H1 (cell line): ENCODE measurements around the gene SLIRP. TPM values are rescaled to one million over a fixed set of nuclear protein-coding genes. Genes with fewer than 3 reads are reported as not detected.

ENCODE experiments used
- CTCF ChIA-PET: fragments of 300-600 bp; sonication (Branson Sonifier 250); formaldehyde crosslinking; loops from one replicate; lab custom pipeline; 2021; ENCODE audit not compliant: partially characterized antibody; lab: Charles Lee
- POLR2A ChIA-PET: fragments of 300-600 bp; sonication (Branson Sonifier 250); formaldehyde crosslinking; loops from one replicate; lab custom pipeline; 2021; ENCODE audit warnings: inconsistent platforms; ENCODE audit not compliant: partially characterized antibody; lab: Charles Lee
- DNase-seq, 2 experiments: peaks; one replicate each; pipeline versions ENCODE4 v3.0.0 to v3.0.0-alpha.2; 2010 to 2022; ENCODE audit warnings: low spot score in 2 of 2, low read depth in 1 of 2, mixed read lengths in 1 of 2
- FAIRE-seq: peaks from 2 replicates; lab custom pipeline; 2011; peaks lifted over from hg19 to GRCh38; lab: Jason Lieb, UNC
- H2AFZ ChIP-seq: 2 replicates; pipeline ENCODE4 v1.8.1; 2012; ENCODE audit warnings: low read length, inconsistent platforms
- H2AK5ac ChIP-seq: 2 replicates; pipeline ENCODE4 v1.6.1; 2013; ENCODE audit warnings: low read depth, low read length
- H2BK120ac ChIP-seq: replicated peaks from 2 replicates; pipeline ENCODE3; 2013; ENCODE audit warnings: low read depth, low read length, inconsistent platforms
- H2BK12ac ChIP-seq: 2 replicates; pipeline ENCODE4 v1.6.1; 2013; ENCODE audit warnings: low read depth, low read length
- H2BK15ac ChIP-seq: 2 replicates; pipeline ENCODE4 v1.6.1; 2013; ENCODE audit warnings: low read length
- H2BK20ac ChIP-seq: 2 replicates; pipeline ENCODE4 v1.6.1; 2013; ENCODE audit warnings: low read length
- H2BK5ac ChIP-seq: 2 replicates; pipeline ENCODE4 v1.6.1; 2013; ENCODE audit warnings: low read depth, low read length
- H3K14ac ChIP-seq: 2 replicates; pipeline ENCODE4 v1.6.1; 2013; ENCODE audit warnings: inconsistent platforms; ENCODE audit not compliant: insufficient read length
- H3K18ac ChIP-seq: 2 replicates; pipeline ENCODE4 v1.6.1; 2013; ENCODE audit warnings: low read length; ENCODE audit errors: extremely low read depth
- H3K23ac ChIP-seq: 2 replicates; pipeline ENCODE4 v1.6.1; 2013; ENCODE audit warnings: inconsistent platforms; ENCODE audit not compliant: insufficient read length
- H3K23me2 ChIP-seq: 2 replicates; pipeline ENCODE4 v1.6.1; 2013; ENCODE audit warnings: low read depth, low read length
- H3K27ac ChIP-seq: 2 replicates; pipeline ENCODE4 v1.6.1; 2011; ENCODE audit warnings: low read depth, low read length, inconsistent platforms
- H3K27me3 ChIP-seq, 4 experiments: replicated peaks in 1 of 4; 1 replicate in 1 of 4; 2 replicates in 3 of 4; pipeline versions ENCODE4 v1.6.1 to v1.8.1; 2011 to 2013; ENCODE audit warnings: low read length in 3 of 4, mild to moderate bottlenecking in 3 of 4, inconsistent platforms in 2 of 4, mixed read lengths in 2 of 4, moderate library complexity in 1 of 4; ENCODE audit not compliant: control insufficient read depth in 3 of 4, insufficient read depth in 3 of 4; ENCODE audit errors: extremely low read depth in 1 of 4
- H3K36me3 ChIP-seq, 4 experiments: 2 replicates each; pipeline versions ENCODE4 v1.6.1 to v1.8.1; 2011 to 2013; ENCODE audit warnings: mild to moderate bottlenecking in 4 of 4, low read length in 3 of 4, moderate library complexity in 2 of 4, control low read depth in 1 of 4, inconsistent platforms in 1 of 4; ENCODE audit not compliant: insufficient read depth in 4 of 4, control insufficient read depth in 2 of 4
- H3K4ac ChIP-seq: replicated peaks from 2 replicates; pipeline ENCODE3; 2013; ENCODE audit warnings: low read length, low read depth, mixed read lengths, inconsistent platforms; ENCODE audit not compliant: insufficient read length
- H3K4me1 ChIP-seq, 4 experiments: replicated peaks in 1 of 4; 1 replicate in 1 of 4; 2 replicates in 3 of 4; pipeline versions ENCODE4 v1.6.1 to v1.8.1; 2011 to 2013; ENCODE audit warnings: low read length in 3 of 4, inconsistent platforms in 2 of 4, mixed read lengths in 1 of 4; ENCODE audit not compliant: insufficient read depth in 4 of 4, control insufficient read depth in 3 of 4
- H3K4me2 ChIP-seq, 2 experiments: 2 replicates each; pipeline versions ENCODE4 v1.6.1 to v1.8.1; 2011 to 2013; ENCODE audit warnings: low read depth in 2 of 2, low read length in 2 of 2, control low read depth in 1 of 2, inconsistent platforms in 1 of 2, mild to moderate bottlenecking in 1 of 2; ENCODE audit not compliant: insufficient read depth in 1 of 2
- H3K4me3 ChIP-seq, 4 experiments: fragments of 200-600, 300-600 bp in 1 of 4; sonication (generic), shearing (Covaris generic), sonication (Bioruptor Twin) in 1 of 4; 2 replicates each; pipeline versions ENCODE4 v1.5.1 to v1.8.1; 2011 to 2016; ENCODE audit warnings: low read length in 4 of 4, low read depth in 3 of 4, control low read depth in 2 of 4, inconsistent platforms in 2 of 4, mild to moderate bottlenecking in 2 of 4, mixed read lengths in 1 of 4, moderate library complexity in 1 of 4; ENCODE audit not compliant: insufficient read depth in 2 of 4; ENCODE audit errors: extremely low read depth in 1 of 4
- H3K56ac ChIP-seq: replicated peaks from 2 replicates; pipeline ENCODE3; 2013; ENCODE audit warnings: low read depth, mild to moderate bottlenecking, mixed read lengths, low read length, inconsistent platforms; ENCODE audit not compliant: insufficient read length
- H3K79me1 ChIP-seq: 2 replicates; pipeline ENCODE4 v1.6.1; 2013; ENCODE audit warnings: low read depth, low read length, control low read depth
- H3K79me2 ChIP-seq, 2 experiments: 2 replicates each; pipeline versions ENCODE4 v1.6.1 to v1.8.1; 2012 to 2013; ENCODE audit warnings: low read length in 2 of 2, mild to moderate bottlenecking in 2 of 2, inconsistent platforms in 1 of 2; ENCODE audit not compliant: insufficient read depth in 2 of 2, control insufficient read depth in 1 of 2
- H3K9ac ChIP-seq, 4 experiments: replicated peaks in 1 of 4; 1 replicate in 1 of 4; 2 replicates in 3 of 4; pipeline versions ENCODE4 v1.6.1 to v1.8.1; 2011 to 2013; ENCODE audit warnings: low read depth in 3 of 4, low read length in 3 of 4, control low read depth in 2 of 4, mild to moderate bottlenecking in 2 of 4, moderate library complexity in 2 of 4, inconsistent platforms in 1 of 4; ENCODE audit errors: extremely low read depth in 1 of 4
- H3K9me3 ChIP-seq, 2 experiments: 2 replicates each; pipeline versions ENCODE4 v1.6.1 to v1.8.1; 2012 to 2013; ENCODE audit warnings: mild to moderate bottlenecking in 2 of 2, moderate library complexity in 2 of 2, control low read depth in 1 of 2, inconsistent platforms in 1 of 2, low read depth in 1 of 2, low read length in 1 of 2, mixed read lengths in 1 of 2; ENCODE audit not compliant: insufficient read depth in 2 of 2
- H4K20me1 ChIP-seq, 2 experiments: replicated peaks in 1 of 2; 2 replicates each; pipeline versions ENCODE3 to v1.8.1; 2011 to 2013; ENCODE audit warnings: inconsistent platforms in 2 of 2, low read length in 2 of 2, mild to moderate bottlenecking in 1 of 2; ENCODE audit not compliant: insufficient read depth in 2 of 2, control insufficient read depth in 1 of 2
- H4K5ac ChIP-seq: 2 replicates; pipeline ENCODE4 v1.6.1; 2013; ENCODE audit warnings: low read length, low read depth, mixed read lengths, inconsistent platforms; ENCODE audit not compliant: insufficient read length
- H4K8ac ChIP-seq: 2 replicates; pipeline ENCODE4 v1.8.0; 2013; ENCODE audit warnings: mild to moderate bottlenecking, moderate library complexity, low read length, inconsistent platforms; ENCODE audit not compliant: insufficient read depth; ENCODE audit errors: extremely low read depth
- H4K91ac ChIP-seq: replicated peaks from 2 replicates; pipeline ENCODE3; 2013; ENCODE audit warnings: low read length, mixed read lengths, inconsistent platforms; ENCODE audit not compliant: insufficient read length
- BRCA1 ChIP-seq: IDR thresholded peaks from 2 replicates; pipeline ENCODE4 v1.6.1; 2012; ENCODE audit warnings: low read depth, low read length, improper control_type of control experiment
- CBX8 ChIP-seq: fragments of 300-800, 300-1000 bp; sonication (generic); IDR thresholded peaks from 2 replicates; pipeline ENCODE4 v1.7.1; 2016; ENCODE audit warnings: low read depth, low read length, borderline replicate concordance
- CTBP2 ChIP-seq: IDR thresholded peaks from 2 replicates; pipeline ENCODE4 v1.7.0; 2011; ENCODE audit warnings: borderline replicate concordance, mild to moderate bottlenecking, moderate library complexity, mixed read lengths, low read length; ENCODE audit not compliant: insufficient read depth, insufficient read length
- EP300 ChIP-seq, 2 experiments: IDR thresholded peaks; 1 replicate in 1 of 2; 2 replicates in 1 of 2; pipeline ENCODE4 v1.6.1; 2011 to 2012; ENCODE audit warnings: low read depth in 2 of 2, low read length in 2 of 2, mild to moderate bottlenecking in 2 of 2, borderline replicate concordance in 1 of 2, inconsistent platforms in 1 of 2, moderate library complexity in 1 of 2
- EZH2 ChIP-seq: fragments of 200-600 bp; sonication (generic); IDR thresholded peaks from 2 replicates; pipeline ENCODE4 v1.7.1; 2012; ENCODE audit warnings: low read depth, mild to moderate bottlenecking, moderate library complexity, low read length, inconsistent platforms; ENCODE audit not compliant: severe bottlenecking
- FOSL1 ChIP-seq: IDR thresholded peaks from 2 replicates; pipeline ENCODE4 v1.6.1; 2011; ENCODE audit warnings: mild to moderate bottlenecking, low read depth, low read length, moderate library complexity; ENCODE audit not compliant: insufficient read depth
- HDAC2 ChIP-seq, 2 experiments: fragments of 300-600 bp in 1 of 2; sonication (generic) in 1 of 2; IDR thresholded peaks; 2 replicates each; pipeline ENCODE4 v1.6.1; 2011 to 2012; ENCODE audit warnings: low read depth in 2 of 2, low read length in 2 of 2, mild to moderate bottlenecking in 2 of 2, moderate library complexity in 2 of 2, borderline replicate concordance in 1 of 2, inconsistent platforms in 1 of 2
- KDM1A ChIP-seq: fragments of 200-600, 300-600 bp; sonication (generic); IDR thresholded peaks from 2 replicates; pipeline ENCODE4 v1.7.1; 2016; ENCODE audit warnings: mild to moderate bottlenecking, low read length, borderline replicate concordance
- RFX5 ChIP-seq: IDR thresholded peaks from 2 replicates; pipeline ENCODE4 v1.6.1; 2011; ENCODE audit warnings: low read depth, low read length, improper control_type of control experiment, borderline replicate concordance
- SAP30 ChIP-seq: fragments of 300-600 bp; sonication (generic); IDR thresholded peaks from 2 replicates; pipeline ENCODE4 v1.7.1; 2012; ENCODE audit warnings: low read length, moderate library complexity, mild to moderate bottlenecking, inconsistent platforms; ENCODE audit not compliant: insufficient read depth, insufficient replicate concordance
- SP2 ChIP-seq: IDR thresholded peaks from 2 replicates; pipeline ENCODE4 v1.6.1; 2012; ENCODE audit warnings: mild to moderate bottlenecking, low read length, inconsistent platforms
- SP4 ChIP-seq: IDR thresholded peaks from 2 replicates; pipeline ENCODE4 v1.6.1; 2012; ENCODE audit warnings: low read length, inconsistent platforms
- YY1 ChIP-seq: IDR thresholded peaks from 2 replicates; pipeline ENCODE4 v1.6.1; 2011; ENCODE audit warnings: low read depth, mild to moderate bottlenecking, low read length
- WGBS, 2 experiments: shearing (Covaris generic) in 1 of 2; methylation state at CpG; one replicate each; pipeline versions ENCODE4 v1.1.6 to v1.1.7; 2013 to 2015; ENCODE audit warnings: low lambda C conversion rate in 2 of 2, mixed read lengths in 2 of 2, inconsistent platforms in 1 of 2, low coverage in 1 of 2, missing lambda C conversion rate in 1 of 2; ENCODE audit not compliant: insufficient replicate concordance in 2 of 2, insufficient coverage in 1 of 2, insufficient read length in 1 of 2; ENCODE audit errors: extremely low coverage in 1 of 2, missing lambda C conversion rate in 1 of 2; 5-methylcytosine and 5-hydroxymethylcytosine counted together
- polyA plus RNA-seq, 7 experiments: library from polyadenylated mRNA; depleted of rRNA in 3 of 7; stranded (reverse) in 5 of 7; unstranded in 2 of 7; fragments of >200 nt in 5 of 7; fragments of 200-250 nt in 2 of 7; gene quantifications; 1 replicate in 5 of 7; 2 replicates in 1 of 7; 4 replicates in 1 of 7; pipeline versions ENCODE4 v1.2.1 to v1.2.3, GENCODE V29; 2011 to 2013; ENCODE audit warnings: missing spikeins in 2 of 7, mixed read lengths in 2 of 7
- total RNA-seq: library from RNA; stranded (reverse); fragmentation: NEBNext Ultra II Directional; extraction: Animal tissue kit (Norgen Biotek cat#: 25700); gene quantifications from 2 replicates; pipeline ENCODE4 v1.2.1, GENCODE V29; 2021

Gene SLIRP
- total and polyA plus RNA-seq, 2 of the 8 experiments (the other 6 are each of a cell fraction or from before 2014, with no cell fraction given): 374 to 383 TPM

DNA sequence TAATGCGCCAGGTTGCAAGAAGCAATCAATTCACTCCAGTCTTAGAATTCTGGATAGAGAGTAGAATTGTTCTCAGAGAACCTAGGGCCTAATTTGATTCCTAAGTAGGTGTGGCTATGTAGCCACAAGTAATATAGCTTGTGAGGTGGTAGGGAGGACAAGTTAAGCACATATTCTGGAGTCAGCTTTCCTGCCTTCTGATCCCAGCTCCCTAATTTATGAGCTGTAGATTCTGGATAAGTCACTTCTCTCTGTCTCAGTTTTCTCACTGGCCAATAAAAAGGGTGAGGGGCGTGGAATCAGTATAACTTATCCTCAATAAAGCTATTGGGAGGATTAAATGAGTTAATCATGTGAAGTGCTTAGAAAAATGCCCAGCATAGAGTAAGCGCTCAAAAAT, 56.1 kb downstream of the SLIRP start:
- FAIRE-seq: no peak
- DNase-seq: no peak
- TF ChIP-seq SAP30: no peak
- no peak for TF ChIP-seq YY1
- no peak for TF ChIP-seq EZH2
- TF ChIP-seq EP300 (IDR thresholded peaks at IDR 0.05; ENCODE audit: borderline replicate concordance in 1 of 2, low read depth in 2 of 2, low read length in 2 of 2): no peak
- TF ChIP-seq CBX8: no peak
- TF ChIP-seq KDM1A: no peak
- TF ChIP-seq CTBP2: no peak
- TF ChIP-seq SP4: no peak
- no peak for TF ChIP-seq RFX5
- no peak for TF ChIP-seq HDAC2 (IDR thresholded peaks at IDR 0.05; ENCODE audit: borderline replicate concordance in 1 of 2, low read depth in 2 of 2, low read length in 2 of 2)
- no peak for TF ChIP-seq BRCA1
- no peak for TF ChIP-seq SP2
- TF ChIP-seq FOSL1: no peak

More for the DNA sequence above, 56.1 kb downstream of the SLIRP start:
- H3K36me3 ChIP-seq: no peaks in the 10 kb centered on the region; a peak in 1 of 8 replicates
- no peak overlapping the region; the same call in 1 of the 2 replicates for H2AFZ ChIP-seq
- H3K9me3 ChIP-seq: no peaks in the 10 kb centered on the region
- peaks cover 6 to 14% of the 10 kb centered on the region in 2 experiments for H3K79me2 ChIP-seq
- peaks cover 7% of the 10 kb centered on the region for H3K23me2 ChIP-seq
- H3K23ac ChIP-seq: no peak overlapping the region
- H4K91ac ChIP-seq: no peak overlapping the region
- H3K56ac ChIP-seq: no peak overlapping the region
- H2BK5ac ChIP-seq: no peak overlapping the region
- no peak overlapping the region for H3K18ac ChIP-seq
- ChIA-PET POLR2A (interaction anchor here (0.8 to 1.7 kb wide), 7 partner anchors 13 to 62 kb away, joined by 3 to 9 read pairs (median 3); partner anchors contain the start of gene ADCK1), CTCF (interaction anchor here (0.6 to 5.0 kb wide), 6 partner anchors 24 to 284 kb away, joined by 3 to 27 read pairs (median 4); partner anchors contain the start of gene ADCK1)
- no peak overlapping the region for H4K5ac ChIP-seq
- no peak overlapping the region for H3K14ac ChIP-seq
- H3K4me1 ChIP-seq: peaks cover 1 to 13% (median 7%) of the 10 kb centered on the region in 4 experiments; a peak in 4 of 7 replicates
- no peak overlapping the region for H4K8ac ChIP-seq
- H3K4ac ChIP-seq: no peak overlapping the region
- H3K27me3 ChIP-seq: no peaks in the 10 kb centered on the region
- H2BK15ac ChIP-seq: no peak overlapping the region
- H3K27ac ChIP-seq: no peak overlapping the region
- peaks cover 0 to 4% of the 10 kb centered on the region in 2 experiments for H4K20me1 ChIP-seq
- peak overlapping the region; percentile 67; the same call in 1 of the 2 replicates for H2BK20ac ChIP-seq
- 82% methylated on average over 3 of the region's 3 CpGs; no CpG with 5 or more reads in 1 of the 2 experiments for WGBS, 2 experiments
- peaks cover 4% of the 10 kb centered on the region; the same call in 1 of the 2 replicates for H3K79me1 ChIP-seq
- H2BK120ac ChIP-seq: no peak overlapping the region
- H2BK12ac ChIP-seq: no peak overlapping the region
- H3K4me2 ChIP-seq: peak overlapping the region; percentile 52 to 93; a peak in 3 of 4 replicates
- H3K4me3 ChIP-seq: no peak overlapping the region
- no peak overlapping the region for H2AK5ac ChIP-seq
- H3K9ac ChIP-seq: peak overlapping the region in 1 of 4 experiments; percentile 50; a peak in 2 of 7 replicates
